Lower leg skin (tissue), 3 donors: Measurements from ENCODE around the gene NRXN3.

ENCODE experiments used
- POLR2A ChIP-seq, 2 donors: fragments of 450-650 bp; IDR thresholded peaks; one replicate each; pipeline ENCODE4 v1.6.1; 2016 to 2017; ENCODE audit warnings: antibody characterized with exemption in 2 of 2, mild to moderate bottlenecking in 1 of 2, moderate library complexity in 1 of 2
- TF ChIP-seq, protein P1 (sequence below), 3 donors: fragments of 450-650 bp; IDR thresholded peaks; one replicate each; pipeline ENCODE4 v1.5.1; 2016; ENCODE audit warnings: antibody characterized with exemption in 3 of 3, mild to moderate bottlenecking in 3 of 3, moderate library complexity in 2 of 3

DNA sequence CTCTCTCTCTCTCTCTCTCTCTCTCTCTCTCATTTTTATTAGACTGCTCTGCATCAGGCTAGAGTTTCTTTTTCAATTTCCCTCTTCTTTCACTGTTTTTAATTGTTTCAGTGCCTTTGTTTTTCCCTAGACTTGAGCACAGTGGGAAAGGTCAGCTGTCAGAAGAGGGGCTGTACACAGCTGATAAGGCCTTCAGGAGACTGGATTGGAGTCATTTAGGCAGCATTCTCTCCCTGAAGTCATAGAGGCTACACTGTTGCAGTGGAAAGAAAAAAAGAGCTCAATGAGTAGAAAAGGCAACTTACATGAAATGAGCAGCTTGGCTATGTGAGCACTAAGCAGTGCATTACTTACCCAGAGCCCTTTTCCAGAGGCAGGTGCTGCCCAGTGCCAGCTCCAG, 456.9 kb downstream of the NRXN3 start:
- TF ChIP-seq, protein P1, sequence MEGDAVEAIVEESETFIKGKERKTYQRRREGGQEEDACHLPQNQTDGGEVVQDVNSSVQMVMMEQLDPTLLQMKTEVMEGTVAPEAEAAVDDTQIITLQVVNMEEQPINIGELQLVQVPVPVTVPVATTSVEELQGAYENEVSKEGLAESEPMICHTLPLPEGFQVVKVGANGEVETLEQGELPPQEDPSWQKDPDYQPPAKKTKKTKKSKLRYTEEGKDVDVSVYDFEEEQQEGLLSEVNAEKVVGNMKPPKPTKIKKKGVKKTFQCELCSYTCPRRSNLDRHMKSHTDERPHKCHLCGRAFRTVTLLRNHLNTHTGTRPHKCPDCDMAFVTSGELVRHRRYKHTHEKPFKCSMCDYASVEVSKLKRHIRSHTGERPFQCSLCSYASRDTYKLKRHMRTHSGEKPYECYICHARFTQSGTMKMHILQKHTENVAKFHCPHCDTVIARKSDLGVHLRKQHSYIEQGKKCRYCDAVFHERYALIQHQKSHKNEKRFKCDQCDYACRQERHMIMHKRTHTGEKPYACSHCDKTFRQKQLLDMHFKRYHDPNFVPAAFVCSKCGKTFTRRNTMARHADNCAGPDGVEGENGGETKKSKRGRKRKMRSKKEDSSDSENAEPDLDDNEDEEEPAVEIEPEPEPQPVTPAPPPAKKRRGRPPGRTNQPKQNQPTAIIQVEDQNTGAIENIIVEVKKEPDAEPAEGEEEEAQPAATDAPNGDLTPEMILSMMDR (IDR thresholded peaks at IDR 0.05) = no peak
- no peak for TF ChIP-seq POLR2A (IDR thresholded peaks at IDR 0.05)
